HUDEP-2 (cell line): ENCODE data around the gene CLK2.
A peak's percentile ranks its signal among the peaks of the same experiment; 100 is the strongest.

Source experiments
- DNase-seq, 76 experiments: peaks; one replicate each; lab custom pipeline; 2025; ENCODE audit not compliant: unreplicated experiment in 76 of 76; lab: John Stamatoyannopoulos, UW

The CLK2 gene

GRCh38 chr1:155273343-155274245 is at the start of gene CLK2:
Gene CLK2 (minus strand): TSS chr1:155273504. CDS start chr1:155270977, 2,527 bp downstream.
- DNase-seq: peak in 75 of 76 experiments; percentile 47 to 96 (median 91)

GRCh38 chr1:155322571-155322952 is 49.3 kb upstream of the CLK2 start:
- no peak for DNase-seq

- no peak for DNase-seq
Measured at GRCh38 chr1:155321639-155322503, 48.6 kb upstream of the CLK2 start.

GRCh38 chr1:155320661-155321617 is 47.6 kb upstream of the CLK2 start, which contains the start of gene RUSC1:
Gene RUSC1 (plus strand): TSS chr1:155320894. CDS start chr1:155321774, 880 bp downstream.
- DNase-seq: no peak

- DNase-seq: no peak
Measured at GRCh38 chr1:155320252-155320651, 46.9 kb upstream of the CLK2 start.

- no peak for DNase-seq
Measured at GRCh38 chr1:155319536-155319935, 46.2 kb upstream of the CLK2 start.

- no peak for DNase-seq
Measured at GRCh38 chr1:155318082-155318481, 44.8 kb upstream of the CLK2 start.

GRCh38 chr1:155316922-155317321 is 43.6 kb upstream of the CLK2 start:
- DNase-seq: no peak

GRCh38 chr1:155313261-155313660 is 40.0 kb upstream of the CLK2 start:
- DNase-seq: no peak

GRCh38 chr1:155309423-155310021 is 36.2 kb upstream of the CLK2 start:
- DNase-seq: peak in 42 of 76 experiments; percentile 18 to 62 (median 45)

GRCh38 chr1:155308493-155309422 is 35.5 kb upstream of the CLK2 start, which contains the start of gene FDPS:
Gene FDPS (plus strand): TSS chr1:155308866. CDS start chr1:155309790, 924 bp downstream.
- peak in 75 of 76 experiments; percentile 86 to 99 (median 97) for DNase-seq

GRCh38 chr1:155307247-155307740 is 34.0 kb upstream of the CLK2 start:
- peak in 43 of 76 experiments; percentile 9 to 72 (median 45) for DNase-seq

GRCh38 chr1:155305881-155306391 is 32.6 kb upstream of the CLK2 start:
- no peak for DNase-seq

GRCh38 chr1:155304558-155305063 is 31.3 kb upstream of the CLK2 start:
- no peak for DNase-seq

GRCh38 chr1:155301342-155301841 is 28.1 kb upstream of the CLK2 start, which contains the start of gene PKLR:
Gene PKLR (minus strand): TSS chr1:155301438. CDS start chr1:155301395, 43 bp downstream.
- peak in 72 of 76 experiments; percentile 10 to 85 (median 61) for DNase-seq

GRCh38 chr1:155300553-155301329 is 27.4 kb upstream of the CLK2 start:
- DNase-seq: peak in 5 of 76 experiments; percentile 34 to 51 (median 45)

- no peak for DNase-seq
Measured at GRCh38 chr1:155300024-155300423, 26.7 kb upstream of the CLK2 start.
